BE2C (cell line): ENCODE measurements around the gene ZNF77. TPM values are rescaled to one million over a fixed set of nuclear protein-coding genes. Genes with fewer than 3 reads are reported as not detected.
"Not testable (repeated sequence)": the region's sequence is repeated elsewhere in the genome, so short reads cannot be mapped to it uniquely, and the experiment has no call there.

ENCODE experiments used
- DNase-seq: peaks from one replicate; pipeline ENCODE4 v3.0.0-alpha.2; 2020
- H3K27me3 ChIP-seq: fragments of 250-450 bp; sonication (Bioruptor Pico); 2 replicates; pipeline ENCODE4 v1.5.1; 2020; ENCODE audit warnings: mild to moderate bottlenecking
- H3K36me3 ChIP-seq: fragments of 250-450 bp; sonication (Bioruptor Pico); 2 replicates; pipeline ENCODE4 v1.5.1; 2020; ENCODE audit warnings: mild to moderate bottlenecking
- H3K4me1 ChIP-seq: fragments of 250-450 bp; sonication (Bioruptor Pico); 2 replicates; pipeline ENCODE4 v1.5.1; 2020
- H3K4me3 ChIP-seq: 2 replicates; pipeline ENCODE4 v1.5.1; 2011; ENCODE audit warnings: low read depth, low read length
- H3K9me3 ChIP-seq: fragments of 250-450 bp; sonication (Bioruptor Pico); 2 replicates; pipeline ENCODE4 v1.5.1; 2020
- polyA plus RNA-seq: library from polyadenylated mRNA; unstranded; fragments of >200 nt; gene quantifications from one replicate; pipeline ENCODE4 v1.2.1, GENCODE V29; 2012; ENCODE audit warnings: low read depth, missing spikeins; ENCODE audit not compliant: insufficient read length, insufficient read depth
- TF ChIP-seq, protein P1 (sequence below): IDR thresholded peaks from 2 replicates; pipeline ENCODE4 v1.5.1; 2012; ENCODE audit warnings: mild to moderate bottlenecking, low read depth, low read length

Gene ZNF77
- 19.6 TPM for polyA plus RNA-seq

DNA sequence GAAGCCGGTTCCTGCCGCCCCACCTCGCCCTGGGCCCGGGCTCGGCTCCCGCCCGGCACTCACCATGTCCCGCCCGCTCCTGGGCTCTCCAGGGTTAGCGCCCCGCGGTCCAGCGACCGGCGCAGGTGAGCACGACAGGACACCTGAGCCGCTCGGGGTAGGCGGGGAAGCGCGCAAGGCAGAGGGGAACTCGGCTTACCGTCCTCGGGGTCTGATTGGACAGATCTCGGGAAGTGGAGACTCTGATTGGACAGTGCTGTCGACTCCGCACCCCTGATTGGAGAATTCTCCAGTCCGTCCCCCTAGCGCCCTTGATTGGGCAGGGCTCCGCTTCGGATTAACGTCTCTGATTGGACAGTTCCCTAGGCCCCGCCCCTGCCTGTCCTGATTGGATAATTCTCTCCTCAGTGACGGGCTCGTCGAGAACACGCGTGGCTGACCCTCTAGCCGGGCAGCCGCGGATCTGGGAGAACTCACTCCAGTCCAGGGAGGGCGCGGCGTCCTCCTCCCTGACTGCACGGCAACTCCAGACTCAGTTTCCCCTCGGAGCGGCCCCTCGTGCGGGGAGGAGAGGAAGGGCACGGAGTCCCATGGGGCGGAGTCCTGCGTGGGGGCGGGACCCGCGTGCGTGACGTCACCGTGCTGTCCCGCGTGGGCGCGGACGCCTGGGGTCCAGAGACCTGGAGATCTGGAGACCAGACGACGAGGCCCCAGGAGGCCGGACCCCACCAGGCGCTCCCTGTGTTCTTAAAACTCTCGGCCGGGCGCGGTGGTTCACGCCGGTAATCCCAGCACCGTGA lies at the start of gene ZNF77:
TSS of gene ZNF77 (minus strand) at position 197 of the 800 bp plus-strand sequence. CDS start at position 66, 131 bp downstream.
- no peaks in the 10 kb centered on the region for H3K36me3 ChIP-seq
- TF ChIP-seq, protein P1, sequence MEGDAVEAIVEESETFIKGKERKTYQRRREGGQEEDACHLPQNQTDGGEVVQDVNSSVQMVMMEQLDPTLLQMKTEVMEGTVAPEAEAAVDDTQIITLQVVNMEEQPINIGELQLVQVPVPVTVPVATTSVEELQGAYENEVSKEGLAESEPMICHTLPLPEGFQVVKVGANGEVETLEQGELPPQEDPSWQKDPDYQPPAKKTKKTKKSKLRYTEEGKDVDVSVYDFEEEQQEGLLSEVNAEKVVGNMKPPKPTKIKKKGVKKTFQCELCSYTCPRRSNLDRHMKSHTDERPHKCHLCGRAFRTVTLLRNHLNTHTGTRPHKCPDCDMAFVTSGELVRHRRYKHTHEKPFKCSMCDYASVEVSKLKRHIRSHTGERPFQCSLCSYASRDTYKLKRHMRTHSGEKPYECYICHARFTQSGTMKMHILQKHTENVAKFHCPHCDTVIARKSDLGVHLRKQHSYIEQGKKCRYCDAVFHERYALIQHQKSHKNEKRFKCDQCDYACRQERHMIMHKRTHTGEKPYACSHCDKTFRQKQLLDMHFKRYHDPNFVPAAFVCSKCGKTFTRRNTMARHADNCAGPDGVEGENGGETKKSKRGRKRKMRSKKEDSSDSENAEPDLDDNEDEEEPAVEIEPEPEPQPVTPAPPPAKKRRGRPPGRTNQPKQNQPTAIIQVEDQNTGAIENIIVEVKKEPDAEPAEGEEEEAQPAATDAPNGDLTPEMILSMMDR, result no peak
- DNase-seq, result peak; percentile 99
- no peaks in the 10 kb centered on the region; the same call in none of the 2 replicates for H3K4me1 ChIP-seq
- no peaks in the 10 kb centered on the region for H3K27me3 ChIP-seq
- no peaks in the 10 kb centered on the region for H3K9me3 ChIP-seq
- H3K4me3 ChIP-seq, result peak within 1 kb of the TSS; percentile 84

DNA sequence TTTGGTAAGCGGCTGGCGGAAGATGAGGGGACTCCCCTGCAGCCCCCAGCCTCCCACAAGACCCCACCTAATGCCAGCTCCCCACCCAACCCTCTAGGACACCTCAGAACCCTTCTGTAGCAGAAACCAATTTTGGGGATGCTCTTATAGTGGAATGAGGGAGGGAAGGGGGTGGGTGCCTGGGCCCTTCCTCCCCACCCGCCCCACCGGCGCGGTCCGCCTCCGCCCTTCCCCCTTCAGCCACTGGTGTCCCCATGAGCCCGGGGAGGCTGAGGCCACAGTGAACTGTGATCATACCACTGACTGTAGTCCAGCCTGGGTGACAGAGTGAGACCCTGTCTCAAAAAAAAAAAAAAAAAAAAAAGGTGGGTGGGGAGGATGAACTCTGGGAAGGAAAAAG lies 48.8 kb upstream of the ZNF77 start:
- no peaks in the 10 kb centered on the region for H3K9me3 ChIP-seq
- H3K36me3 ChIP-seq, result no peaks in the 10 kb centered on the region
- TF ChIP-seq, protein P1, result no peak
- no peaks in the 10 kb centered on the region for H3K27me3 ChIP-seq
- no peak overlapping the region for H3K4me3 ChIP-seq
- H3K4me1 ChIP-seq, result no peaks in the 10 kb centered on the region
- DNase-seq, result no peak

DNA sequence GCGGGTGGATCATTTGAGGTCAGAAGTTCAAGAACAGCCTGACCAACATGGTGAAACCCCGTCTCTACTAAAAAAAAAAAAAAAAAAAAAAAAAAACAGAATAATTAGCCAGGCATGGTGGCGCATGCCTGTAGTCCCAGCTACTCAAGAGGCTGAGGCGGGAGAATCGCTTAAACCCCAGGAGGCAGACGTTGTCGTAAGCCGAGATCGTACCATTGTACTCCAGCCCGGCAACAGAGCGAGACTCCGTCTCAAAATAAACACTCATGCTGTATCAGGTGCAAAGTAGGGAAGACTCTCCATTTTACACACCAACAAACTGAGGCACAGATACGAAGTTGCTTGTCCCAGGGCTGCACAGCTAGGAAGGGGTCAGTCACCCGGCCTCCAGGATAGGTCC lies 48.2 kb upstream of the ZNF77 start:
- DNase-seq, result no peak
- Histone ChIP-seq H3K9me3 (no peaks in the 10 kb centered on the region), H3K36me3 (no peaks in the 10 kb centered on the region), H3K4me1 (no peaks in the 10 kb centered on the region), H3K27me3 (no peaks in the 10 kb centered on the region), H3K4me3 (no peak overlapping the region)
- TF ChIP-seq, protein P1, result no peak

DNA sequence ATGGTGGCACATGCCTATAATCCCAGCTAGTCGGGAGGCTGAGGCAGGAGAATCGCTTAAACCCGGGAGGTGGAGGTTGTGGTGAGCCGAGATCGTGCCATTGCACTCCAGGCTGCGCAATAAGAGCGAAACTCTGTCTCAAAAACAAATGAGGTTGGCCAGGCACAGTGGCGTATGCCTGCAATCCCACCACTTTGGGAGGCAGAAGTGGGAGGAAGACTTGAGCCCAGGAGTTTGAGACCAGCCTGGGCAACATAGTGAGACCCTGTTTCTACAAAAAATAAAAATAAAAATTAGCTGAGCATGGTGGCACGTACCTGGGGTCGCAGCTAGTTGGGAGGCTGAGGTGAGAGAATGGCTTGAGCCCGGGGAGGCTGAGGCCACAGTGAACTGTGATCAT lies 47.6 kb upstream of the ZNF77 start:
- H3K4me1 ChIP-seq, H3K27me3 ChIP-seq, H3K9me3 ChIP-seq, H3K36me3 ChIP-seq, H3K4me3 ChIP-seq, DNase-seq: not testable (repeated sequence)

DNA sequence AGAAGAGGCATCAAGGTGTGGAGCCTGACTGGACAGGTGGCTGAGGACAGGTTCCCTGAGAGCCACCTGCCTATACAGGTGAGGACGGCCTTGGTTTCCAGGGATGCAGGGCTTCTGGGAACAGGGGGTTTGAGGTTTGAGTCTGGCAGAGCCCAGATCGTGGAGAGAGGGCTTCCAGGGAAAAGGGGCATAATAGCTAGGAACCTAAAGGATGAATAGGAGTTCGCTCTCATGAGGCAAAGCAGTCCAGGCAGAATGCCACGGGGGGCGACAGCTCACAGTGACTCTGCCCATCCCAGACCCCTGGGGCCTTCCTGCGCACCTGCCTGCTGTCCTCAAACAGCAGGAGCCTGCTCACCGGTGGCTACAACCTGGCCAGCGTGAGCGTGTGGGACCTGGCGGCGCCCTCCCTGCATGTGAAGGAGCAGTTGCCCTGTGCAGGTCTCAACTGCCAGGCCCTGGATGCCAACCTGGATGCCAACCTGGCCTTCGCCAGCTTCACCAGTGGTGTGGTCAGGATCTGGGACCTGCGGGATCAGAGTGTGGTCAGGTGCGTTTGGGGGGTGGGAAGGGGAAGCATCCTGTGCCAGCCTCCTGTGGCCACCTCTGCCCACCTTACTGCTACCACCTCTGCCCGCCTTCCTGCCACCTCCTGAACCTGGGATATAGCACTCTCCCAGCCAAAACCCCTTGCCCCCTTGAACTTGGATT lies 44.6 kb upstream of the ZNF77 start:
- Histone ChIP-seq H3K27me3 (no peaks in the 10 kb centered on the region), H3K9me3 (no peaks in the 10 kb centered on the region), H3K4me3 (no peak overlapping the region), H3K36me3 (no peaks in the 10 kb centered on the region), H3K4me1 (peaks cover 18% of the 10 kb centered on the region)
- TF ChIP-seq, protein P1, result no peak
- DNase-seq, result no peak

DNA sequence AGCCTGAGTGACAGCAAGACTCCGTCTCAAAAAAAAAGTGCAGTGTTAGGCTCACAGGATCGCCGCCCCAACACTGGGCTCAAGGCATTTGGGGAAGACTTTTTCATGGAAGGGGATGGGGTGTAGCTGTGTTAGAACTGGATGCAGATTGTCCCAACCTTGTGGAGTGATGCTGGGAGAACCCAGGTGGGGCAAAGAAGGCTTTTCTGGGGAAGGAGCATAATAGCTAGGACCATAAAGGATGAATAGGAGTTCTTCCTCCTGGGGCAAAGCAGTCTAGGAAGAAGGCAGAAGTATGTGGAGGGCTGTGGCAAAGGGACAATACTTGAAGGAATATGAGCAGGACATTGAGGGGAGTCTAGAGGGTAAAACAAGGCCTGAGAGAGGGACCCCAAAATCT lies 43.8 kb upstream of the ZNF77 start:
- TF ChIP-seq, protein P1, result no peak
- Histone ChIP-seq H3K4me1 (peaks cover 20% of the 10 kb centered on the region), H3K27me3 (no peaks in the 10 kb centered on the region), H3K4me3 (no peak overlapping the region), H3K36me3 (no peaks in the 10 kb centered on the region), H3K9me3 (no peaks in the 10 kb centered on the region)
- no peak for DNase-seq
